HEK293 (cell line): Measurements from ENCODE around the gene ARID3A.

Experiments
- CTCF ChIA-PET: fragments of 350-600 bp; formaldehyde crosslinking; extraction: SDS; loops from one replicate; lab custom pipeline; 2021; ENCODE audit warnings: antibody characterized with exemption; lab: Yijun Ruan, JAX
- POLR2A ChIA-PET: fragments of 300-600 bp; formaldehyde crosslinking; extraction: SDS; loops from one replicate; lab custom pipeline; 2020; ENCODE audit warnings: antibody characterized with exemption, inconsistent platforms; lab: Yijun Ruan, JAX
- H3K27ac ChIP-seq: fragments of 200-500 bp; sonication (Bioruptor generic); 2 replicates; pipeline ENCODE4 v1.5.1; 2014; ENCODE audit warnings: low read depth, low read length, control low read depth, inconsistent platforms; ENCODE audit errors: extremely low read depth
- H3K36me3 ChIP-seq, 2 experiments: fragments of 200-500 bp in 1 of 2; sonication (Bioruptor generic) in 1 of 2; 1 replicate in 1 of 2; 2 replicates in 1 of 2; pipeline ENCODE4 v1.5.1; 2014 to 2017; ENCODE audit warnings: inconsistent platforms in 2 of 2, low read length in 2 of 2; ENCODE audit not compliant: control insufficient read depth in 2 of 2, insufficient read depth in 1 of 2
- H3K4me1 ChIP-seq: fragments of 200-500 bp; sonication (Bioruptor generic); 2 replicates; pipeline ENCODE4 v1.5.1; 2014; ENCODE audit warnings: mild to moderate bottlenecking, low read length, inconsistent platforms; ENCODE audit not compliant: control insufficient read depth, insufficient read depth
- H3K4me3 ChIP-seq: 2 replicates; pipeline ENCODE4 v1.5.1; 2011; ENCODE audit warnings: low read depth, mild to moderate bottlenecking, control low read depth, low read length, moderate library complexity
- H3K9me3 ChIP-seq: fragments of 200-500 bp; sonication (Bioruptor generic); 2 replicates; pipeline ENCODE4 v1.5.1; 2014; ENCODE audit warnings: low read depth, low read length, inconsistent platforms; ENCODE audit not compliant: control insufficient read depth, insufficient read depth
- GLI2 ChIP-seq: fragments of 450-650 bp; formaldehyde crosslinking; IDR thresholded peaks from 2 replicates; pipeline ENCODE4; 2017; ENCODE audit warnings: missing biosample characterization, missing genetic modification characterization, low read depth, borderline replicate concordance
- GLIS1 ChIP-seq: fragments of 450-650 bp; formaldehyde crosslinking; IDR thresholded peaks from 2 replicates; pipeline ENCODE4 v1.5.1; 2016; ENCODE audit warnings: missing biosample characterization, missing genetic modification characterization
- KLF16 ChIP-seq: fragments of 450-650 bp; formaldehyde crosslinking; IDR thresholded peaks from 2 replicates; pipeline ENCODE4 v1.5.1; 2017; ENCODE audit warnings: missing biosample characterization, missing genetic modification characterization
- KLF8 ChIP-seq: fragments of 450-650 bp; formaldehyde crosslinking; IDR thresholded peaks from 2 replicates; pipeline ENCODE4 v1.5.1; 2016; ENCODE audit warnings: missing biosample characterization, missing genetic modification characterization
- KLF9 ChIP-seq: fragments of 450-650 bp; formaldehyde crosslinking; IDR thresholded peaks from 2 replicates; pipeline ENCODE4 v1.5.1; 2016; ENCODE audit warnings: missing biosample characterization, missing genetic modification characterization, low read depth
- SCRT2 ChIP-seq: fragments of 450-650 bp; formaldehyde crosslinking; IDR thresholded peaks from 2 replicates; pipeline ENCODE4 v1.5.1; 2016; ENCODE audit warnings: missing biosample characterization, missing genetic modification characterization
- SP3 ChIP-seq: fragments of 450-650 bp; formaldehyde crosslinking; IDR thresholded peaks from 2 replicates; pipeline ENCODE4 v1.5.1; 2016; ENCODE audit warnings: missing biosample characterization, missing genetic modification characterization
- YY1 ChIP-seq: fragments of 450-650 bp; formaldehyde crosslinking; IDR thresholded peaks from 2 replicates; pipeline ENCODE4 v1.5.1; 2018; ENCODE audit warnings: missing biosample characterization, missing genetic modification characterization
- ZBTB20 ChIP-seq: fragments of 450-650 bp; formaldehyde crosslinking; IDR thresholded peaks from 2 replicates; pipeline ENCODE4 v1.5.1; 2016; ENCODE audit warnings: missing biosample characterization, missing genetic modification characterization
- ZEB2 ChIP-seq: fragments of 450-650 bp; formaldehyde crosslinking; IDR thresholded peaks from 2 replicates; pipeline ENCODE4 v1.5.1; 2016; ENCODE audit warnings: missing biosample characterization, missing genetic modification characterization
- ZFP3 ChIP-seq: fragments of 450-650 bp; formaldehyde crosslinking; IDR thresholded peaks from 2 replicates; pipeline ENCODE4 v1.5.1; 2016; ENCODE audit warnings: low read depth, missing biosample characterization, missing genetic modification characterization
- ZNF16 ChIP-seq: fragments of 450-650 bp; formaldehyde crosslinking; IDR thresholded peaks from 2 replicates; pipeline ENCODE4 v1.5.1; 2016; ENCODE audit warnings: low read depth, missing biosample characterization, missing genetic modification characterization
- ZNF335 ChIP-seq: fragments of 450-650 bp; formaldehyde crosslinking; conservative IDR thresholded peaks from 2 replicates; pipeline ENCODE4 v1.5.1; 2016; ENCODE audit warnings: missing biosample characterization, missing genetic modification characterization
- ZNF404 ChIP-seq: fragments of 450-650 bp; formaldehyde crosslinking; IDR thresholded peaks from 2 replicates; pipeline ENCODE4 v1.5.1; 2017; ENCODE audit warnings: missing biosample characterization, missing genetic modification characterization
- ZNF48 ChIP-seq: fragments of 450-650 bp; formaldehyde crosslinking; IDR thresholded peaks from 2 replicates; pipeline ENCODE4 v1.5.1; 2016; ENCODE audit warnings: missing biosample characterization, missing genetic modification characterization
- ZNF514 ChIP-seq: fragments of 450-650 bp; formaldehyde crosslinking; IDR thresholded peaks from 2 replicates; pipeline ENCODE4 v1.5.1; 2016; ENCODE audit warnings: missing biosample characterization, missing genetic modification characterization
- ZNF521 ChIP-seq: fragments of 450-650 bp; formaldehyde crosslinking; IDR thresholded peaks from 2 replicates; pipeline ENCODE4 v1.5.1; 2017; ENCODE audit warnings: missing biosample characterization, mild to moderate bottlenecking, missing genetic modification characterization
- ZNF558 ChIP-seq: fragments of 450-650 bp; formaldehyde crosslinking; IDR thresholded peaks from 2 replicates; pipeline ENCODE4 v1.5.1; 2016; ENCODE audit warnings: missing biosample characterization, missing genetic modification characterization
- ZNF561 ChIP-seq: fragments of 450-650 bp; IDR thresholded peaks from 2 replicates; pipeline ENCODE4 v1.5.1; 2018; ENCODE audit warnings: missing biosample characterization, missing genetic modification characterization, borderline replicate concordance
- ZNF610 ChIP-seq: fragments of 450-650 bp; formaldehyde crosslinking; IDR thresholded peaks from 2 replicates; pipeline ENCODE4 v1.5.1; 2016; ENCODE audit warnings: missing biosample characterization, missing genetic modification characterization, borderline replicate concordance
- ZNF624 ChIP-seq: fragments of 450-650 bp; formaldehyde crosslinking; IDR thresholded peaks from 2 replicates; pipeline ENCODE4 v1.5.1; 2017; ENCODE audit warnings: missing biosample characterization, missing genetic modification characterization
- TF ChIP-seq, protein P1 (sequence below): fragments of 450-650 bp; formaldehyde crosslinking; IDR thresholded peaks from 2 replicates; pipeline ENCODE4 v1.5.1; 2016; ENCODE audit warnings: missing biosample characterization, missing genetic modification characterization, low read depth
- TF ChIP-seq, protein P2 (sequence below): fragments of 450-650 bp; formaldehyde crosslinking; IDR thresholded peaks from 2 replicates; pipeline ENCODE4 v1.5.1; 2016; ENCODE audit warnings: missing biosample characterization, missing genetic modification characterization, low read depth
- TF ChIP-seq, protein P3 (sequence below): fragments of 450-650 bp; formaldehyde crosslinking; IDR thresholded peaks from 2 replicates; pipeline ENCODE4 v1.5.1; 2017; ENCODE audit warnings: missing biosample characterization, missing genetic modification characterization

Gene ARID3A

DNA sequence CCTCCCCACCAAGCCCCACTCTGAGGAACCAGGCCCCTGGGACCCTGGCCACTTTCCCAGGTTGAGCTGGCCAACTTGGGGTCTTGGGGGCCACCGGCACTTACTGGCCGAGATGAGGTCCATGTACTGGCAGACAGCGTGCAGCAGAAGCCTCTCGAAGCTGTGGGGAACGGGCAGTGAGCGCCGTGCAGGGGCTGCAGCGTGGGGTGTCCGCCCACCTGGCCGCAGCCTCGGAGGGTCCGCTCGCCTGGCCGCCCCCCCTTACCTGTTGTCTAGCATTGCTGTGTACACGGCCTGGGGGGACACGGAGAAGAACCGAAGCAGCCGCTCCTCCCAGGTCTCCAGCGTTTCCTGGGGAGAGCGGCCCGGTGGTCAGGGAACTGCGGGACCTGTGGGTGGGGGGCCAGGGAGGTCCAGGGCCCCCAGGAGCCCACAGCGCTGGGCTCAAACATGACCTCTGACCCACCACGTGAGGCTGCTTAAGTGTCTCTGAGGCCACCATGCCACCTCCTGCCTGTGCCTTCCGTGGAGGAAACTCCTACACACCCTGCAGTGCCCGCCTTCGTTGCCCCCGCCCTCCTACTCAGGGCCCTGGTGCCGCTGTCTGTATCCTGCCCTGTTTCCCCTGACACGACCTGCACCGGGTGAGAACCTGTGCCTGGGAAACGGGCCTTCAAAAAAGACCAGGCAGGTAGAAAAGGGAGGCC, 26.3 kb upstream of the ARID3A start:
- TF ChIP-seq ZNF624 (tag by site-specific recombination) (no peak), ZNF48 (tag by site-specific recombination) (no peak), ZFP3 (tag by site-specific recombination) (peak; percentile 94)
- Histone ChIP-seq H3K4me1 (no peaks in the 10 kb centered on the region; the same call in 1 of the 2 replicates), H3K9me3 (no peaks in the 10 kb centered on the region), H3K4me3 (no peak overlapping the region), H3K36me3 (peaks cover 0 to 15% of the 10 kb centered on the region in 2 experiments; a peak in 1 of 3 replicates), H3K27ac (no peak overlapping the region)
- POLR2A ChIA-PET: no interaction called here
- CTCF ChIA-PET: no interaction called here

DNA sequence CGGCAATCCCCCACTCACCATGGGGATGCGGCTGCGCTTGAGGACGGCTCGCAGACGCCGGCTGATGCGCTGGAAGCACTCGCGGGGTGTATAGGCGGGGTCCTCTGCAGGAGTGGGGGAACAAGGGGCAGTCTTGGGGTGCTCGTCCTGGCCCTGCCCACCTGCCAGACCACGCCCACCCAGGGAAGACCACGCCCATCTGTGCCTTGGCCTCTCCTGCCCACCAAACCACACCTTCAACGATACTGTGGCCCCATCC, 25.9 kb upstream of the ARID3A start:
- TF ChIP-seq KLF8 (tag by site-specific recombination) (peak; percentile 93; the same call in 1 of the 2 replicates), KLF9 (tag by site-specific recombination) (peak; percentile 95), YY1 (tag by site-specific recombination) (no peak), ZNF521 (no peak)
- Histone ChIP-seq H3K9me3 (no peaks in the 10 kb centered on the region), H3K36me3 (peaks cover 0 to 15% of the 10 kb centered on the region in 2 experiments; a peak in 1 of 3 replicates), H3K27ac (no peak overlapping the region), H3K4me1 (no peaks in the 10 kb centered on the region; the same call in 1 of the 2 replicates), H3K4me3 (no peak overlapping the region)
- CTCF ChIA-PET: no interaction called here
- POLR2A ChIA-PET: no interaction called here

DNA sequence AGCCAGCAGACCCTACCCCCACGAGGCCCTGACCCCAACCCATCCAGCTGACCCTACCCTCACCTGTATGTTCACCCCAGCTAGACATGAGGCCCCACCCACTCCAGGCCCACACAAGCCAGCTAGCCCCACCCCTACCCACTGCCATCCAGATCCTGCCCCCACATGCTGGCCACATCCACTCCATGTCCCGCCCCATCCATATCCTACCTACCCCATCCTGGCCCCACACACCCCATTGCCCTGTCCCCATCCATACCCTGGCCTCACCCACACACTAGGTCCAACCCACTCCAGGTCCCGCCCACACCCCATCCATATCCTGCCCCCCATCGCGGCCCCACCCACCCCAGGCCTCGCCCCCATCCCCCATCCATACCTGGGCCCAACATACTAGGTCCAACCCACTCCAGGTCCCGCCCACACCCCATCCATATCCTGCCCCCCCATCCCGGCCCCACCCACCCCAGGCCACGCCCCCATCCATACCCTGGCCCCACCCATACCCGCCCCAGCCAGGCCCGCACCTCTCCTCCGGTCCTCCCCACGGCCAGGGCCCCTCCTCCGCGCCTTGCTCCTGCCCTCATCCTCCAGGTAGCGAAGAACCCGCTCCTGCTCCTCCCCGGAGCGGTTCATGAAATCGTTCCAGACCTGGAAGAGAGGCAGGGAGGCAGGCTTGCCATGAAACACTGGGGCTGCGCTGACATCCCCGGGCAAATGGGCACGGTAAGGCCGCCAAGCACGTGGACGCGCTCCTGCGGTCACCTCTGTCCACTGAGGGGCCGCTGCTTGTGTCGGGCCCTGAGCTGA, 25.3 kb upstream of the ARID3A start:
- H3K36me3 ChIP-seq: peaks cover 0 to 15% of the 10 kb centered on the region in 2 experiments; a peak in 1 of 3 replicates
- no peak overlapping the region for H3K4me3 ChIP-seq
- H3K27ac ChIP-seq: no peak overlapping the region
- no peaks in the 10 kb centered on the region; the same call in 1 of the 2 replicates for H3K4me1 ChIP-seq
- POLR2A ChIA-PET: interaction anchor here (0.7 kb wide), 1 partner anchor 20 kb away, joined by 7 read pairs; no protein-coding TSS in a partner anchor
- H3K9me3 ChIP-seq: no peaks in the 10 kb centered on the region
- CTCF ChIA-PET: no interaction called here
- TF ChIP-seq ZNF610 (tag by site-specific recombination): no peak
- TF ChIP-seq, protein P1, sequence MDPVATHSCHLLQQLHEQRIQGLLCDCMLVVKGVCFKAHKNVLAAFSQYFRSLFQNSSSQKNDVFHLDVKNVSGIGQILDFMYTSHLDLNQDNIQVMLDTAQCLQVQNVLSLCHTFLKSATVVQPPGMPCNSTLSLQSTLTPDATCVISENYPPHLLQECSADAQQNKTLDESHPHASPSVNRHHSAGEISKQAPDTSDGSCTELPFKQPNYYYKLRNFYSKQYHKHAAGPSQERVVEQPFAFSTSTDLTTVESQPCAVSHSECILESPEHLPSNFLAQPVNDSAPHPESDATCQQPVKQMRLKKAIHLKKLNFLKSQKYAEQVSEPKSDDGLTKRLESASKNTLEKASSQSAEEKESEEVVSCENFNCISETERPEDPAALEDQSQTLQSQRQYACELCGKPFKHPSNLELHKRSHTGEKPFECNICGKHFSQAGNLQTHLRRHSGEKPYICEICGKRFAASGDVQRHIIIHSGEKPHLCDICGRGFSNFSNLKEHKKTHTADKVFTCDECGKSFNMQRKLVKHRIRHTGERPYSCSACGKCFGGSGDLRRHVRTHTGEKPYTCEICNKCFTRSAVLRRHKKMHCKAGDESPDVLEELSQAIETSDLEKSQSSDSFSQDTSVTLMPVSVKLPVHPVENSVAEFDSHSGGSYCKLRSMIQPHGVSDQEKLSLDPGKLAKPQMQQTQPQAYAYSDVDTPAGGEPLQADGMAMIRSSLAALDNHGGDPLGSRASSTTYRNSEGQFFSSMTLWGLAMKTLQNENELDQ (tag by site-specific recombination): no peak
- TF ChIP-seq ZNF16 (tag by site-specific recombination): no peak
- TF ChIP-seq ZBTB20: no peak
- no peak for TF ChIP-seq ZNF561 (tag by site-specific recombination)
- TF ChIP-seq ZEB2: no peak
- no peak for TF ChIP-seq ZNF514
- TF ChIP-seq ZNF558 (tag by site-specific recombination): no peak
- TF ChIP-seq KLF16 (tag by site-specific recombination): 0 out of 2 replicates have a peak, but pooled peaks have one; percentile 17
- TF ChIP-seq, protein P2, sequence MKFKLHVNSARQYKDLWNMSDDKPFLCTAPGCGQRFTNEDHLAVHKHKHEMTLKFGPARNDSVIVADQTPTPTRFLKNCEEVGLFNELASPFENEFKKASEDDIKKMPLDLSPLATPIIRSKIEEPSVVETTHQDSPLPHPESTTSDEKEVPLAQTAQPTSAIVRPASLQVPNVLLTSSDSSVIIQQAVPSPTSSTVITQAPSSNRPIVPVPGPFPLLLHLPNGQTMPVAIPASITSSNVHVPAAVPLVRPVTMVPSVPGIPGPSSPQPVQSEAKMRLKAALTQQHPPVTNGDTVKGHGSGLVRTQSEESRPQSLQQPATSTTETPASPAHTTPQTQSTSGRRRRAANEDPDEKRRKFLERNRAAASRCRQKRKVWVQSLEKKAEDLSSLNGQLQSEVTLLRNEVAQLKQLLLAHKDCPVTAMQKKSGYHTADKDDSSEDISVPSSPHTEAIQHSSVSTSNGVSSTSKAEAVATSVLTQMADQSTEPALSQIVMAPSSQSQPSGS: no peak
- TF ChIP-seq, protein P3, sequence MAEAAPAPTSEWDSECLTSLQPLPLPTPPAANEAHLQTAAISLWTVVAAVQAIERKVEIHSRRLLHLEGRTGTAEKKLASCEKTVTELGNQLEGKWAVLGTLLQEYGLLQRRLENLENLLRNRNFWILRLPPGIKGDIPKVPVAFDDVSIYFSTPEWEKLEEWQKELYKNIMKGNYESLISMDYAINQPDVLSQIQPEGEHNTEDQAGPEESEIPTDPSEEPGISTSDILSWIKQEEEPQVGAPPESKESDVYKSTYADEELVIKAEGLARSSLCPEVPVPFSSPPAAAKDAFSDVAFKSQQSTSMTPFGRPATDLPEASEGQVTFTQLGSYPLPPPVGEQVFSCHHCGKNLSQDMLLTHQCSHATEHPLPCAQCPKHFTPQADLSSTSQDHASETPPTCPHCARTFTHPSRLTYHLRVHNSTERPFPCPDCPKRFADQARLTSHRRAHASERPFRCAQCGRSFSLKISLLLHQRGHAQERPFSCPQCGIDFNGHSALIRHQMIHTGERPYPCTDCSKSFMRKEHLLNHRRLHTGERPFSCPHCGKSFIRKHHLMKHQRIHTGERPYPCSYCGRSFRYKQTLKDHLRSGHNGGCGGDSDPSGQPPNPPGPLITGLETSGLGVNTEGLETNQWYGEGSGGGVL (tag by site-specific recombination): no peak
- no peak for TF ChIP-seq ZNF335 (tag by site-specific recombination)
- no peak for TF ChIP-seq GLIS1 (tag by site-specific recombination)
- TF ChIP-seq SP3 (tag by site-specific recombination): peak; percentile 32; the same call in 1 of the 2 replicates
- no peak for TF ChIP-seq GLI2
- TF ChIP-seq ZNF404 (tag by site-specific recombination): no peak
- TF ChIP-seq SCRT2: no peak
